KMS-11 (cell line): ENCODE results near the gene RAB5IF.

Experiments
- H2AFZ ChIP-seq: fragments of 200-600 bp; sonication (generic); 2 replicates; pipeline ENCODE4 v1.6.1; 2016; ENCODE audit warnings: antibody characterized with exemption, mixed run types, low read depth
- H3K27ac ChIP-seq: fragments of 200-600 bp; sonication (generic); 2 replicates; pipeline ENCODE4 v1.6.1; 2016; ENCODE audit warnings: mild to moderate bottlenecking, mixed run types
- H3K27me3 ChIP-seq: fragments of 200-600 bp; sonication (generic); 2 replicates; pipeline ENCODE4 v1.6.1; 2017; ENCODE audit warnings: mild to moderate bottlenecking, low read depth, mixed run types, moderate library complexity; ENCODE audit not compliant: insufficient read depth
- H3K36me3 ChIP-seq: fragments of 200-600 bp; sonication (generic); 2 replicates; pipeline ENCODE4 v1.6.1; 2017; ENCODE audit warnings: mild to moderate bottlenecking, mixed run types; ENCODE audit not compliant: insufficient read depth
- H3K4me1 ChIP-seq: fragments of 200-600 bp; sonication (generic); 2 replicates; pipeline ENCODE4 v1.6.1; 2016; ENCODE audit warnings: mild to moderate bottlenecking, low read depth, mixed run types; ENCODE audit not compliant: poor library complexity, severe bottlenecking
- H3K4me2 ChIP-seq: fragments of 200-600 bp; sonication (generic); 2 replicates; pipeline ENCODE4 v1.7.0; 2016; ENCODE audit warnings: mild to moderate bottlenecking, mixed run types
- H3K4me3 ChIP-seq: fragments of 200-600 bp; sonication (generic); IDR thresholded peaks from 2 replicates; pipeline ENCODE4 v1.6.1; 2017; ENCODE audit warnings: low read depth, low read length, mixed read lengths; ENCODE audit not compliant: insufficient read depth
- H3K79me2 ChIP-seq: fragments of 200-600 bp; sonication (generic); 2 replicates; pipeline ENCODE4 v1.6.1; 2016; ENCODE audit warnings: low read depth, mixed run types; ENCODE audit not compliant: insufficient read depth
- H3K9ac ChIP-seq: fragments of 200-600 bp; sonication (generic); 2 replicates; pipeline ENCODE4 v1.6.1; 2016; ENCODE audit warnings: mild to moderate bottlenecking, mixed run types
- H4K20me1 ChIP-seq: fragments of 200-600 bp; sonication (generic); 2 replicates; pipeline ENCODE4 v1.6.1; 2016; ENCODE audit warnings: mild to moderate bottlenecking, mixed run types; ENCODE audit not compliant: insufficient read depth
- CTCF ChIP-seq: fragments of 200-600 bp; sonication (generic); conservative IDR thresholded peaks from 2 replicates; pipeline ENCODE4 v1.6.1; 2017; ENCODE audit warnings: low read depth, mild to moderate bottlenecking, antibody characterized with exemption, low read length, moderate library complexity, mixed read lengths

The RAB5IF gene

DNA sequence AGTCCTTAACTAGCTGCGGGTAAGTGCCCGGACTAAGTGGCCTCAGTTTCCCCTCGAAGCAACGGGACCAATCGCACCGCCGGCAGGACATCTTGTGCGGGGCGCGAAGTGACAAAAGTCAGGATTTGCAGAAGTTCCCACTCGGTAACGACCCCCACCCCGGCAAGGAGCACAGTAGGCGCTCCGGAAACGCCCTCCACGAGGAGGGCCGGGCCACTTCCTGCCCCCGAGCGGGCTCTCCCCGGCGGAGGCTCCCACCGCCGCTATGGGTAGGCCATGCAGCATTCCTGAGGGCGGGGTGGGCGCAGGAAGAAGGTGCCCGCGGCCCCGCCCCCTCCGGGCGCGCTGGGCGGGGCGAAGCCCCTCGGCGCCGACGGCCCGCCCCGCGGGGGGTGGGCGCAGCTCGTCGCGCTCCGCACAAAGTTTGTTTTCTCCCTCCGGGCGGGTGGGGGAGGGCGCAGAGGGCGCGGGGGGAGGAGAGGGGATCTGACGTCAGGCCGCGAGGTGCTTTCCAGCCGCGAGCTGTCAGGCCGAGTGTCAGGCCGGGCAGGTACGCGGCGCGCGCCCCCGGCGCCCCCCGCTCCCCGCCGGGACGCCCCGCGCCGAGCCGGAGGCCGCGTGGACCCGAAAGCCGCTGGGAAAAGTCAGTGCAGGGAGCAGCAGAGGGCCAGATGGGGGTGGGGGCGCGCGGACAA lies 32.3 kb upstream of the RAB5IF start, which contains the start of gene TGIF2:
Gene TGIF2 (plus strand): TSS at position 495 of the 695 bp plus-strand sequence. CDS start 5,178 bp downstream, outside the sequence.
- Histone ChIP-seq H3K4me1 (peaks cover 34% of the 10 kb centered on the region), H3K27me3 (no peaks in the 10 kb centered on the region), H4K20me1 (peaks cover 21% of the 10 kb centered on the region), H3K79me2 (peaks cover 39% of the 10 kb centered on the region), H2AFZ (peak within 1 kb of the TSS; percentile 67; the same call in 1 of the 2 replicates), H3K27ac (peak within 1 kb of the TSS; percentile 89), H3K4me3 (peak within 1 kb of the TSS; percentile 55), H3K9ac (peak within 1 kb of the TSS; percentile 100), H3K36me3 (no peaks in the 10 kb centered on the region), H3K4me2 (peak within 1 kb of the TSS; percentile 71)
- TF ChIP-seq CTCF, result no peak

DNA sequence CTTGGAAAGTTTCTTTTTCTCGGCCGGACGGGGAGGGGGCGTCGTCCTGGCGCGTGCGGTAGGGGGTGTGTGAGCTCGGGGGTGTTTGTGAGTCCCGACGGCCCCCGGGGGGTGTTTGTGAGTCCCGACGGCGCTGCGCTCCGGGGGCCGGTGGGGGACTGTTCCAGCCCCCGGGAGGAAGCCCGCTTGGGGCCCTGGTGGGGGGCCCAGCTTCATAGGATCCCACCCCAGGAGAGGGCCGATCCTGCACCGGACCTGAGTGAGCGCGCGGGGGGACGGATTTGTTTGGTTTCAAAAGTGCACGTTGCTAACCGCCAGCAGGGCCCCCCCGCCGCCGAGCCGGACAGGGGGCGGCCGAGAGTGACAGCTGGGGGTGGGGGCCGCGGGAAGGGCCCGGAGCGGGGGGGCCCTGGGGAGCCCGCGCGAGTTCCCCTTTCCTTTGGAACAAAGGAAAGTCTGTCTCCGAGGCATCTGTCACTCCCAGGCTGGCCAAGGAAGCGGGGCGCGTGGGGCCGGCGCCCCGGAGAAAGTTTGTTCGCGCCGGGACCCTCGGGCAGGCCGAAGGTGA lies 31.7 kb upstream of the RAB5IF start:
- Histone ChIP-seq H3K4me2 (peak overlapping the region; percentile 71), H3K4me1 (peaks cover 34% of the 10 kb centered on the region), H3K27me3 (no peaks in the 10 kb centered on the region), H3K4me3 (peak overlapping the region; percentile 55), H3K79me2 (peaks cover 46% of the 10 kb centered on the region), H4K20me1 (peaks cover 21% of the 10 kb centered on the region), H3K36me3 (no peaks in the 10 kb centered on the region), H2AFZ (peak overlapping the region; percentile 67; the same call in 1 of the 2 replicates), H3K27ac (peak overlapping the region; percentile 89), H3K9ac (peak overlapping the region; percentile 100)
- TF ChIP-seq CTCF, result no peak

GRCh38 chr20:36574366-36575135 lies 31.0 kb upstream of the RAB5IF start:
- Histone ChIP-seq H3K4me1 (peaks cover 34% of the 10 kb centered on the region), H3K79me2 (peaks cover 52% of the 10 kb centered on the region), H4K20me1 (peaks cover 21% of the 10 kb centered on the region), H3K9ac (peak overlapping the region; percentile 100), H3K36me3 (no peaks in the 10 kb centered on the region), H3K27ac (peak overlapping the region; percentile 89), H3K4me2 (peak overlapping the region; percentile 71), H2AFZ (peak overlapping the region; percentile 67; the same call in 1 of the 2 replicates), H3K4me3 (peak overlapping the region; percentile 55), H3K27me3 (no peaks in the 10 kb centered on the region)
- TF ChIP-seq CTCF, result 0 out of 2 replicates have a peak, but pooled peaks have one; percentile 15

- no peak overlapping the region for H3K4me3 ChIP-seq
- H3K9ac ChIP-seq, result no peak overlapping the region; the same call in 1 of the 2 replicates
- peaks cover 52% of the 10 kb centered on the region for H3K79me2 ChIP-seq
These were observed 29.5 kb upstream of the RAB5IF start for GRCh38 chr20:36576081-36576445.

More at GRCh38 chr20:36576081-36576445, 29.5 kb upstream of the RAB5IF start:
- Histone ChIP-seq H3K27ac (peak overlapping the region; percentile 89; the same call in 1 of the 2 replicates), H3K4me2 (peak overlapping the region; percentile 71), H3K36me3 (no peaks in the 10 kb centered on the region), H2AFZ (no peak overlapping the region), H3K4me1 (peaks cover 34% of the 10 kb centered on the region), H3K27me3 (no peaks in the 10 kb centered on the region), H4K20me1 (peaks cover 21% of the 10 kb centered on the region)
- no peak for TF ChIP-seq CTCF
